DMS53 (cell line): ENCODE results near the gene SLC26A11.

Experiments
- DNase-seq: peaks from one replicate; lab custom pipeline; 2025; lab: John Stamatoyannopoulos, UW

SLC26A11 gene

DNA sequence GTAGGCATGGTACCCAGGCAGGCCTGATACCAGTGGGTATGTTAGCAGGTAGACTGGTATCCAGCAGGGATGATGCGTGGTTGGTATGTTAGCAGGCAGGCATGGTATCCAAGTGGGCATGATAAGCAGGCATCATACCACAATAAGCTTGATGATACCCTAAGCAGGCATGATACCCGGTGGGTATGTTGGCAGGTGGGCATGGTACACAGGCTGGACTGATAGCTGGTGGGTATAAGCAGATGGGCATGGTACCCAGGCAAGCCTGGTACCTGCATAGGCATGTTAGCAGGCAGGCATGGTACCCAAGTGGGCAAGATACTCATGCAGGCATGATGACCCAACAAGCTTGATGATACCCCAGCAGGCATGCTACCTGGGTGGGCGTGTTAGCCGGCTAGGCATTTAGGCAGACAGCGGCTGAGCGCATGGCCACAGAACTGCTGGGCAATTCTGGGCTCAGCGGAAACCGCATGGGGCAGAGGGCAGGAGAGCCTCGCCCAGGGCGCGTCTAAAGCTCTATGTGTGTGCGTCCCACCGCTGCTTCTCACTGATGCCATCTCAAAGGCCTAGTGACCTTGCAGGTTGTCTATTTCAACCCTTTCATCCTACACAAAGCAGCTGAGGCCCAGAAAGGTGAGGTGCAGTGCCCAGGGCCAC, 2.4 kb upstream of the SLC26A11 start:
- DNase-seq: no peak

- DNase-seq: no peak
These were observed 1.8 kb upstream of the SLC26A11 start for GRCh38 chr17:80218391-80218790.

- peak; percentile 51 for DNase-seq
These were observed 1.0 kb upstream of the SLC26A11 start for GRCh38 chr17:80219013-80219762.

DNA sequence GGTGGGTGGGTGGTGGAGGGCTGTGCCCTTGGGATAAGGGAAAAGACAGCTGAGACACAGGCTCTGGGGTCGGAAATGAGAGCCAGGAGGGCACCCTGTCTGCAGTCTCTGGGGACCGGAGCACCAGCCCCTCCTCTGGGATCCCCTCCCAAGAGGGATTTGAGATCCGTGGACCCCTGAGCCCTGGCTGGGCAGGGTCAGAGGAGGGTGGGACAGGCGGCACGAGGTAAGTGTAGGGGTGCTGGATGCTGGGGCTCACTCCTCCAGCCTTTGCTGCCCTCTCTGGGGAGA, 519 bp upstream of the SLC26A11 start:
- no peak for DNase-seq

- peak; percentile 36 for DNase-seq
These were observed 549 bp downstream of the SLC26A11 start for GRCh38 chr17:80220736-80221215.

- DNase-seq: no peak
These were observed 1.3 kb downstream of the SLC26A11 start for GRCh38 chr17:80221351-80222105.

GRCh38 chr17:80222376-80223141, 2.3 kb downstream of the SLC26A11 start:
- DNase-seq: no peak

GRCh38 chr17:80223142-80223815, 3.1 kb downstream of the SLC26A11 start:
- DNase-seq: no peak

GRCh38 chr17:80223838-80224497, 3.7 kb downstream of the SLC26A11 start:
- no peak for DNase-seq

- no peak for DNase-seq
These were observed 4.5 kb downstream of the SLC26A11 start for GRCh38 chr17:80224683-80225082.

DNA sequence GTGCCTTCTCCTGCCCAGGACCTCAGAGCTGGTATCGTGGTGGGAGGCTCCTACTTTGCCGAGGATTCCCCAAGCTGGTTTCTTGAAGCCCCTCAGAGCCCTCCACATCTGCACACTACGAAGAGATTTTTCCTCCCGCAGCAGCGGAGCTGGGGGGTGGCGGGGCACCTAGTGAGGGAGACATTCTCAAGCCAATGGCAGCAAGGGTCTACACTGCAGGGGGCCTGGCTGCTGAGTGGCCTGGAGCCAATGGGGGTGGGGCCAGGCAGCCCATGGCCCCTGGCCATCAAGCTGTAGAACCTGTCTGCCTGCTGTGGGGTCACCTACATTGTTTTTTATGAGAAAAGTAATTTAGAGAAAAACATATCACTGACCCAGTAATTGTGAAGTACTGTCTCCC, 5.0 kb downstream of the SLC26A11 start:
- DNase-seq: no peak

DNA sequence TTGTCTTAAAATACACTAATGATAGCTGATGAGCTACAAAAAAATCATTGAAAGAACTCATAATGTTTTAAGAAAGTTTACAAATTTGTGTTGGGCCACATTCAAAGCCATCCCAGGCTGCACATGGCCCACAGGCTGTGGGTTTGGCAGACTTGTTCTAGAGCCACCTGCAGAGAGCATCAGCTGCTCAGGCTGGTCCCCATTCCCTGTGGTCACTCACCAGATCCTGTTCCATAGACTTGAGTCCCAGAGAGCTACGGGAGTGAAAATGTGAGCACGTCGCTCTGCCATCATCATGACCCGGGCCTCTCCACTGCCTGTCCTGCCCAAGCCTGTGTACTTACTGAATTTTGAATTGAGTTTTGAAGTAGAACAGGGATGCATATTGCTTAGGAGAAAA, 6.9 kb downstream of the SLC26A11 start:
- no peak for DNase-seq

DNA sequence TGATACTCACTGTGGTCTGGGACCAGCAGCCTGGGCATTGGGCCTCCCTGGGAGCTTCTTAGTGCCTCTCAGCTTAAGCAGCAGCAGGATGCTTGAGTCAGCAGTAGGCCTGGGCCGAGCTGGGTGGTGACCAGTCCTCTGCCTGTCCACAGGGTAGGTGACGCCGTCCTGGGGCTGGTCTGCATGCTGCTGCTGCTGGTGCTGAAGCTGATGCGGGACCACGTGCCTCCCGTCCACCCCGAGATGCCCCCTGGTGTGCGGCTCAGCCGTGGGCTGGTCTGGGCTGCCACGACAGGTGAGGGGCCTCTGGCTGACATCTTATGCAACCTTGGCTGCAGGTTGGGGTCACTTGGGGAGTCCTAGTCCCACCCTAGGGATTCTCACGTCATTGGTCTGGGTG, 7.4 kb downstream of the SLC26A11 start:
- no peak for DNase-seq

DNA sequence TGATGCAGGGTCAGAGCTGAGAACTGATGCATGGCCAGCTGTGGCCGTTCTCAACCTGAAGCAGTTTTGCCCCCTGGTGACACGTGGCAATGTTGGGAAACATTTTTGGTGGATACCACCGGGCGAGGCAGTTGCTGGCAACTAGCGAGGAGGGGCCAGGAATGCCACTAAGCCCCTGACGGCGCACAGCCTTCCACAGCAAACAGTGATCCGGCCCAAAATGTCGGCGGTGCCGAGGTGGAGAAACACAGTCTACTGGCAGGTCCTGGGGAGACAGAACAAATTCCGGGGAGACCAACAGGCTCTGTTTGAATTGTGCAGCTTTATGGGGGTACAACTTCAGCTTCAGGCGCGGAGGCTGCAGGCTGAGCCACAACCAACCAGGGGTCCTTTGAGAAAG, 8.2 kb downstream of the SLC26A11 start:
- DNase-seq: no peak

GRCh38 chr17:80229011-80229410, 8.8 kb downstream of the SLC26A11 start:
- no peak for DNase-seq

DNA sequence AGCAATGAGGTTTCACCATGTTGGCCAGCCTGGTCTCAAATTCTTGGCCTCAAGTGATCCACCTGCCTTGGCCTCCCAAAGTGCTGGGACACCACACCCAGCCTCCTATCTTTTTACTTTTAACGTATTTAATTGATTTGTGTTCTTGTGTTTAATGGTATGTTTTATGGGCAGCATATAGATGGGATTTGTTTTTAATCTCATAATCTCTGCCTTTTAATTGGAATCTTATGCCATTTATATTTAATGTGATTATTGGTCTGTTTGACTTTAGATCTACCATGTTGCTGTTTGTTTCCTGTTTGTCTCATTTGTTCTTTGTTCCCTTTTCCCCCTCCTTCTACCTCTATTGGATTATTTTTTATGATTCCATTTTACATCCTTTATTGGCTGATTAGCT, 12.2 kb downstream of the SLC26A11 start:
- DNase-seq: no peak

DNA sequence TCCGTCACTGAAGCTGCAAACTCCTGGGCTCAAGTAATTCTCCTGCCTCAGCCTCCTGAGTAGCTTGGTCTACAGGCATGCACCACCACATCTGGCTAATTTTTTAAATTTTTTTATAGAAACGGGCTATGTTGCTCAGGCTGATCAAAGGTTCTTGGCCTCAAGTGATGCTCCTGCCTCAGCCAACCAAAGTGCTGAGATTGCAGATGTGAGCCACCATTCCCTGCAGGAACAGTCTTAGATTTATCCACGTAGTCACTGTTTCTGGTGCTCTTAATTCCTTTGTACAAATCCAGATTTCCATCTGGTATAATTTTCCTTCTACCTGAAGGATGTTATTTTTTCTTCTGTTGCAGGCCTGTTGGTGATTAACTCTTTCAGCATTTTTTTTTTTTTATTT, 13.0 kb downstream of the SLC26A11 start:
- DNase-seq: no peak

GRCh38 chr17:80236911-80237310, 16.7 kb downstream of the SLC26A11 start:
- peak; percentile 76 for DNase-seq

DNA sequence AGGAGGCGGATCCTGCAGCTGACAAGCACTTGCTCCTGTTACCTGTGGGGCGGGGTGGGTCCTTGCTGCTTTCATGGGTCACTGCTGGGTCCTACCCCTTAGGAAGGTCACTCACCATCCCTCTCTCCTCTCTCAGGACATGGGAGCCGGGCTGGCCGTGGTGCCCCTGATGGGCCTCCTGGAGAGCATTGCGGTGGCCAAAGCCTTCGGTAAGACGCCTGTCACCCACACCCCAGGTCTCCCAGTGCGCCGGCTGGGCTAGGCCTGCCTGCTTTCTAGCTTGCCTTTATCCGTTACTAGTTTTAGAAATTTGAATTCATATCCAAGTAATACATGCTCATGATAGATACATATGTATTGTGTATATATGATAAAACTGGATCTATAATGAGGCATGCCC, 17.2 kb downstream of the SLC26A11 start:
- no peak for DNase-seq

GRCh38 chr17:80242505-80242904, 22.3 kb downstream of the SLC26A11 start:
- DNase-seq: no peak
